Lung (tissue), 12 donors: ENCODE measurements around the gene SCRN1. TPM values are rescaled to one million over a fixed set of nuclear protein-coding genes. Genes with fewer than 3 reads are reported as not detected.

ENCODE experiments used
- ATAC-seq: fragments of 200-7000 bp; cut with Tn5 transposase; one replicate; pipeline ENCODE4 v1.9.1; 2020; ENCODE audit warnings: moderate number of reproducible peaks; ENCODE audit not compliant: insufficient read depth, low FRiP score
- DNase-seq, 3 donors: peaks; one replicate each; pipeline ENCODE4 v3.0.0-alpha.2; 2013 to 2017
- H3K27ac ChIP-seq, 2 donors: one replicate each; pipeline ENCODE4 v1.5.1; 2013; ENCODE audit warnings: mild to moderate bottlenecking in 2 of 2, moderate library complexity in 2 of 2, control low read depth in 1 of 2, inconsistent platforms in 1 of 2, low read depth in 1 of 2, low read length in 1 of 2
- H3K27me3 ChIP-seq, 3 donors: one replicate each; pipeline ENCODE4 v1.5.1; 2013; ENCODE audit warnings: low read length in 2 of 3; ENCODE audit not compliant: control insufficient read depth in 3 of 3, insufficient read depth in 3 of 3
- H3K36me3 ChIP-seq, 4 donors: one replicate each; pipeline ENCODE4 v1.5.1; 2013; ENCODE audit warnings: low read length in 4 of 4, mild to moderate bottlenecking in 1 of 4, moderate library complexity in 1 of 4; ENCODE audit not compliant: control insufficient read depth in 4 of 4, insufficient read depth in 4 of 4
- H3K4me1 ChIP-seq, 5 donors: one replicate each; pipeline ENCODE4 v1.5.1; 2013; ENCODE audit warnings: low read length in 5 of 5, mild to moderate bottlenecking in 2 of 5, moderate library complexity in 1 of 5; ENCODE audit not compliant: control insufficient read depth in 5 of 5, insufficient read depth in 5 of 5
- H3K4me3 ChIP-seq: one replicate; pipeline ENCODE4 v1.5.1; 2013; ENCODE audit warnings: mild to moderate bottlenecking, control low read depth, moderate library complexity
- H3K9ac ChIP-seq, 2 donors: one replicate each; pipeline ENCODE4 v1.5.1; 2013; ENCODE audit warnings: low read length in 2 of 2, control low read depth in 1 of 2; ENCODE audit not compliant: insufficient read depth in 1 of 2
- H3K9me3 ChIP-seq, 4 donors: one replicate each; pipeline ENCODE4 v1.5.1; 2013; ENCODE audit warnings: low read length in 3 of 4, mild to moderate bottlenecking in 1 of 4, moderate library complexity in 1 of 4; ENCODE audit not compliant: control insufficient read depth in 4 of 4, insufficient read depth in 3 of 4
- WGBS, 2 donors: extraction: QIAGEN DNeasy Blood & Tissue Kit; methylation state at CpG; one replicate each; pipeline ENCODE4 v1.1.7; 2013; 5-methylcytosine and 5-hydroxymethylcytosine counted together
- polyA plus RNA-seq, 2 donors: library from polyadenylated mRNA; stranded (reverse); fragments of 200-250 nt; gene quantifications; one replicate each; pipeline ENCODE4 v1.2.1, GENCODE V29; 2013
- total RNA-seq, 2 donors: library from RNA; depleted of rRNA in 1 of 2; stranded (reverse); fragments of >200 nt in 1 of 2; gene quantifications; one replicate each; pipeline ENCODE4 v1.2.1, GENCODE V29; 2014 to 2021
- TF ChIP-seq, protein P1 (sequence below): IDR thresholded peaks from 2 replicates; pipeline ENCODE4 v1.5.1; 2012; ENCODE audit warnings: mild to moderate bottlenecking; ENCODE audit errors: control extremely low read depth, extremely low read depth
- donor health status: control.
- donor health status: control.
- donor health status: Bipolar disorder and iron deficiency.
- donor health status: healthy.
- donor health status: DM: yes; HTN: yes; CAD: no.

Gene SCRN1
- total and polyA plus RNA-seq, 4 donors: 5.5 to 32.3 (median 20.2) TPM

DNA sequence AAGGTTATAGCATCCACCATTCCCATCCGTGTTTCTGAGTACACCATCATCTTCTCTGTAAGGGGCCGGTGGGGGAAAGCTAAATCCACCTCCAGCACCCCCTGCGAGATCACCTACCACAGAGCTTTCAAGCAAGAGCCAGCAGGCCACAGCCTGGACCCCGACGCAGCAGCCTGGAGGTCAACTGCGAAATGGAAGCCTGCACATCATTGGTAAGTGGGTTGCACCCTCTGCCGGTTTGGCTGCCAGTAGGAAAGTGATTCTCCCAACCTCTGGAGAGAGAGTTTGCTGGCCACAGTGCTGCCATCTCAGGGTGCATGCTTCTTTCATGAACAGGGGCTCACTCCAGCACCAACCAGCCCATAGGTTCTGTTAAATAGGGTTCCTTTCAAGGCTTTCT lies 101.6 kb downstream of the SCRN1 start:
- peaks cover 0 to 9% (median 0%) of the 10 kb centered on the region in 5 donors for H3K4me1 ChIP-seq
- DNase-seq: no peak
- H3K27me3 ChIP-seq: no peaks in the 10 kb centered on the region
- TF ChIP-seq, protein P1, sequence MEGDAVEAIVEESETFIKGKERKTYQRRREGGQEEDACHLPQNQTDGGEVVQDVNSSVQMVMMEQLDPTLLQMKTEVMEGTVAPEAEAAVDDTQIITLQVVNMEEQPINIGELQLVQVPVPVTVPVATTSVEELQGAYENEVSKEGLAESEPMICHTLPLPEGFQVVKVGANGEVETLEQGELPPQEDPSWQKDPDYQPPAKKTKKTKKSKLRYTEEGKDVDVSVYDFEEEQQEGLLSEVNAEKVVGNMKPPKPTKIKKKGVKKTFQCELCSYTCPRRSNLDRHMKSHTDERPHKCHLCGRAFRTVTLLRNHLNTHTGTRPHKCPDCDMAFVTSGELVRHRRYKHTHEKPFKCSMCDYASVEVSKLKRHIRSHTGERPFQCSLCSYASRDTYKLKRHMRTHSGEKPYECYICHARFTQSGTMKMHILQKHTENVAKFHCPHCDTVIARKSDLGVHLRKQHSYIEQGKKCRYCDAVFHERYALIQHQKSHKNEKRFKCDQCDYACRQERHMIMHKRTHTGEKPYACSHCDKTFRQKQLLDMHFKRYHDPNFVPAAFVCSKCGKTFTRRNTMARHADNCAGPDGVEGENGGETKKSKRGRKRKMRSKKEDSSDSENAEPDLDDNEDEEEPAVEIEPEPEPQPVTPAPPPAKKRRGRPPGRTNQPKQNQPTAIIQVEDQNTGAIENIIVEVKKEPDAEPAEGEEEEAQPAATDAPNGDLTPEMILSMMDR: no peak
- no peak overlapping the region for H3K27ac ChIP-seq
- WGBS, 2 donors: 86 to 95% methylated on average over 7 of the region's 7 CpGs
- H3K4me3 ChIP-seq: no peak overlapping the region
- no peaks in the 10 kb centered on the region for H3K9me3 ChIP-seq
- ATAC-seq: no peak
- H3K36me3 ChIP-seq: no peaks in the 10 kb centered on the region
- no peak overlapping the region for H3K9ac ChIP-seq

DNA sequence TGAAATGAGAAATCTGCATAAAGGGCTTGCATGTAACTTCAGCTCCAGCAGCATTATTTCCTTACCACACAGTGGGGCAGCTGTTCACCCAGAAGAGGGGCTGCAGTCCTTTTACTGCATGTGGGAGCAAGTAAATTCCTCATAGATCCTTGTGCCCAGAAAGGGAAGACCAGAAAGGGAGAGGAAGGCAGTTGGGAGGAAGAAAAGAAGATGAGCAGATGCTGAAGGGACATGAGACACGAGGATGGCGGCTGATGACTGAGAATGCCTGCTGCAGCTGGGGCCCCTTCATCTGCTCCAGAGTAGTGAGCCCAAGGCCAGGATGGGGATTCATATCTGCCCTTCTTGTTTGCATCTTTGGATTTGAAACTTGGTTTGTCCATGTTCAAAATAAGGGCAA lies 102.8 kb downstream of the SCRN1 start:
- no peaks in the 10 kb centered on the region for H3K36me3 ChIP-seq
- no peaks in the 10 kb centered on the region for H3K9me3 ChIP-seq
- H3K4me1 ChIP-seq: peaks cover 0 to 9% (median 0%) of the 10 kb centered on the region in 5 donors
- DNase-seq (no peak), ATAC-seq (no peak)
- no peak overlapping the region for H3K9ac ChIP-seq
- no peak overlapping the region for H3K27ac ChIP-seq
- H3K4me3 ChIP-seq: no peak overlapping the region
- TF ChIP-seq, protein P1: no peak
- no peaks in the 10 kb centered on the region for H3K27me3 ChIP-seq
- WGBS, 2 donors: 94 to 96% methylated on average over 2 of the region's 2 CpGs

DNA sequence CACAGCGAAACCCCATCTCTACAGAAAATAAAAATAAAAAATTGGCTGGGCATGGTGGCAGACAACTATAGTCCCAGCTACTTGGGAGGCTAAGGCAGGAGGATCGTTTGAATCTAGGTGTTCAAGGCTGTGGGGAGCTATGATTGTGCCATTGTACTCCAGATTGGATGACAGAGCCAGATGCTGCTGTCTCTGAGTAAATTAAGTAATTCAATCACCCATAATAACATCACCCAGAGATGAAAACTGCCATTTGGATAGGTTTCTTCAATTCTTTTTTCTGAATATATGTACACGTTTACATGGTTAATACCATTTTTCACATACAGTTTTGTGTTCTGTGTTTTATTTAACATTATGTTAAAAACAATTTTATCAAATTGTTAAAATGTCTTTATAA lies 104.0 kb downstream of the SCRN1 start:
- DNase-seq (no peak), ATAC-seq (no peak)
- no peak overlapping the region for H3K4me3 ChIP-seq
- H3K27ac ChIP-seq: no peak overlapping the region
- TF ChIP-seq, protein P1: no peak
- H3K9ac ChIP-seq: no peak overlapping the region
- WGBS, 2 donors: 91 to 94% methylated on average over 3 of the region's 3 CpGs
- no peaks in the 10 kb centered on the region for H3K9me3 ChIP-seq
- H3K36me3 ChIP-seq: no peaks in the 10 kb centered on the region
- H3K27me3 ChIP-seq: no peaks in the 10 kb centered on the region
- peaks cover 0 to 9% (median 0%) of the 10 kb centered on the region in 5 donors for H3K4me1 ChIP-seq
